GM12878 (cell line): ENCODE measurements around the gene RAB13. TPM values are rescaled to one million over a fixed set of nuclear protein-coding genes. Genes with fewer than 3 reads are reported as not detected.

Experiments
- ASH2L ChIP-seq: fragments of 300-600, 200-600 bp; sonication (generic); IDR thresholded peaks from 2 replicates; pipeline ENCODE4 v1.6.1; 2017; ENCODE audit warnings: low read depth, mild to moderate bottlenecking, borderline replicate concordance
- BCL3 ChIP-seq: IDR thresholded peaks from 2 replicates; pipeline ENCODE4 v1.6.1; 2011; ENCODE audit warnings: borderline replicate concordance, low read depth, mild to moderate bottlenecking, moderate library complexity, low read length; ENCODE audit not compliant: insufficient read depth, poor library complexity, severe bottlenecking
- CHD4 ChIP-seq: fragments of 200-600 bp; sonication (generic); IDR thresholded peaks from 2 replicates; pipeline ENCODE4 v1.6.1; 2016; ENCODE audit warnings: mild to moderate bottlenecking
- CREB1 ChIP-seq: IDR thresholded peaks from 2 replicates; pipeline ENCODE4 v1.6.1; 2012; ENCODE audit warnings: low read depth, mild to moderate bottlenecking, inconsistent platforms
- CTCF ChIP-seq, 3 experiments: IDR thresholded peaks in 2 of 3; conservative IDR thresholded peaks in 1 of 3; 2 replicates each; pipeline ENCODE4 v1.5.1; 2011; ENCODE audit warnings: low read depth in 3 of 3, low read length in 3 of 3, mild to moderate bottlenecking in 3 of 3, control low read depth in 2 of 3, moderate library complexity in 2 of 3, inconsistent platforms in 1 of 3, mixed read lengths in 1 of 3; ENCODE audit not compliant: control insufficient read depth in 2 of 3, insufficient read depth in 1 of 3; ENCODE audit errors: extremely low read depth in 1 of 3
- EP300 ChIP-seq, 2 experiments: fragments of 150-350 bp in 1 of 2; IDR thresholded peaks; 2 replicates each; pipeline ENCODE4 v1.6.1; 2011 to 2012; ENCODE audit warnings: low read depth in 2 of 2, low read length in 2 of 2, borderline replicate concordance in 1 of 2, improper control_type of control experiment in 1 of 2, inconsistent platforms in 1 of 2; ENCODE audit not compliant: control insufficient read depth in 1 of 2
- FOXM1 ChIP-seq: IDR thresholded peaks from 2 replicates; pipeline ENCODE4 v1.6.1; 2012; ENCODE audit warnings: low read depth, mild to moderate bottlenecking, inconsistent platforms, low read length, moderate library complexity
- GABPA ChIP-seq: IDR thresholded peaks from 2 replicates; pipeline ENCODE4 v1.6.1; 2014; ENCODE audit warnings: antibody characterized with exemption, low read depth, mild to moderate bottlenecking, inconsistent platforms
- MTA2 ChIP-seq: fragments of 450-650 bp; IDR thresholded peaks from 2 replicates; pipeline ENCODE4 v1.6.1; 2016; ENCODE audit warnings: low read depth, mild to moderate bottlenecking, moderate library complexity
- NFYA ChIP-seq: IDR thresholded peaks from 2 replicates; pipeline ENCODE4 v1.6.1; 2011; ENCODE audit warnings: low read depth, mild to moderate bottlenecking, low read length, improper control_type of control experiment, borderline replicate concordance
- POLR2AphosphoS5 ChIP-seq: IDR thresholded peaks from 2 replicates; pipeline ENCODE4 v1.6.1; 2011; ENCODE audit warnings: mild to moderate bottlenecking, low read length, inconsistent platforms
- SKIL ChIP-seq: fragments of 450-650 bp; IDR thresholded peaks from 2 replicates; pipeline ENCODE4 v1.6.1; 2017; ENCODE audit warnings: mild to moderate bottlenecking, low read depth, inconsistent platforms; ENCODE audit not compliant: poor library complexity, severe bottlenecking
- SMAD5 ChIP-seq: IDR thresholded peaks from 2 replicates; pipeline ENCODE4 v1.6.1; 2016; ENCODE audit warnings: antibody characterized with exemption, low read depth
- SP1 ChIP-seq: IDR thresholded peaks from one replicate; pipeline ENCODE4 v1.6.1; 2011; ENCODE audit warnings: low read depth, low read length
- YY1 ChIP-seq: IDR thresholded peaks from 2 replicates; pipeline ENCODE4 v1.6.1; 2011; ENCODE audit warnings: low read depth, mild to moderate bottlenecking, low read length
- ZBTB40 ChIP-seq: fragments of 450-650 bp; IDR thresholded peaks from 2 replicates; pipeline ENCODE4 v1.6.1; 2016; ENCODE audit warnings: mild to moderate bottlenecking, moderate library complexity, borderline replicate concordance
- polyA plus RNA-seq, 11 experiments: library from polyadenylated mRNA; depleted of rRNA in 4 of 11; unstranded in 6 of 11; stranded (reverse) in 5 of 11; fragments of >200 nt; fragmentation: Nextera tagmentation in 4 of 11; fragmentation: Illumina TruSeq in 1 of 11; extraction: Ambion mirVana in 4 of 11; extraction: Trizol in 1 of 11; gene quantifications; 1 replicate in 1 of 11; 2 replicates in 10 of 11; pipeline versions ENCODE4 v1.2.1 to v1.2.3, GENCODE V29; 2011 to 2016; ENCODE audit warnings: inconsistent platforms in 2 of 11, missing spikeins in 2 of 11, low read depth in 1 of 11
- total RNA-seq, 4 experiments: library from RNA; depleted of rRNA in 3 of 4; stranded (reverse); fragments of >200 nt in 3 of 4; fragmentation: Illumina TruSeq in 1 of 4; extraction: Trizol in 1 of 4; gene quantifications; 2 replicates each; pipeline versions ENCODE4 v1.2.1 to v1.2.3, GENCODE V29; 2013 to 2021

The RAB13 gene
- total and polyA plus RNA-seq, 10 of the 15 experiments (the other 5 are each of a cell fraction or from before 2014, with no cell fraction given), result 0.75 to 30.7 (median 15.9) TPM

- peak; percentile 86 for TF ChIP-seq SKIL
- no peak for TF ChIP-seq BCL3
- no peak for TF ChIP-seq YY1
- TF ChIP-seq CTCF (IDR thresholded peaks at IDR 0.05 in 2 of 3, conservative IDR thresholded peaks at IDR 0.05 in 1 of 3; ENCODE audit: control insufficient read depth in 2 of 3, extremely low read depth in 1 of 3, insufficient read depth in 1 of 3, low read depth in 3 of 3, low read length in 3 of 3), result no peak
- no peak for TF ChIP-seq EP300 (IDR thresholded peaks at IDR 0.05; ENCODE audit: borderline replicate concordance in 1 of 2, control insufficient read depth in 1 of 2, low read depth in 2 of 2, low read length in 2 of 2)
- no peak for TF ChIP-seq MTA2
- TF ChIP-seq SP1, result no peak
- TF ChIP-seq POLR2AphosphoS5, result no peak; the same call in 1 of the 2 replicates
- no peak for TF ChIP-seq CHD4
- TF ChIP-seq CREB1, result no peak
- TF ChIP-seq FOXM1, result no peak
- 0 out of 2 replicates have a peak, but pooled peaks have one; percentile 2 for TF ChIP-seq ZBTB40
- no peak for TF ChIP-seq SMAD5
- no peak for TF ChIP-seq ASH2L
- TF ChIP-seq GABPA, result no peak
- TF ChIP-seq NFYA, result no peak
Measured at GRCh38 chr1:153963850-153964331, 22.2 kb downstream of the RAB13 start (continued).
